Measurements from ENCODE around the gene DYNLL1.
"Not testable (repeated sequence)": the region's sequence is repeated elsewhere in the genome, so short reads cannot be mapped to it uniquely, and the experiment has no call there.

DNA sequence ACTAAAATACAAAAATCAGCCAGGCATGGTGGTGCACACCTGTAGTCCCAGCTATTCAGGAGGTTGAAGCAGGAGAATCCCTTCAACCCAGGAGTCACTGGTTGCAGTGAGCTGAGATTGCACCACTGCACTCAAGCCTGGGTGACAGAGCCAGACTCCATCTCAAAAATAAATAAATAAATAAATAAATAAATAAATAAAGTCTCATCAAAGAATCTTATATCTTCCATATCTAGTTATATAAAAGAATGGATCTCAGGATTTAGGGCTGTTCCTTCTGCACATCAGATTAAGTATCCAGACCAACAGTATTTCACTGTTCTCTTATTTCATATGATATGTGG, 34.5 kb downstream of the DYNLL1 start:
- TF ChIP-seq EZH2 (IDR thresholded peaks at IDR 0.05): not testable (repeated sequence)
- TF ChIP-seq, protein P1, sequence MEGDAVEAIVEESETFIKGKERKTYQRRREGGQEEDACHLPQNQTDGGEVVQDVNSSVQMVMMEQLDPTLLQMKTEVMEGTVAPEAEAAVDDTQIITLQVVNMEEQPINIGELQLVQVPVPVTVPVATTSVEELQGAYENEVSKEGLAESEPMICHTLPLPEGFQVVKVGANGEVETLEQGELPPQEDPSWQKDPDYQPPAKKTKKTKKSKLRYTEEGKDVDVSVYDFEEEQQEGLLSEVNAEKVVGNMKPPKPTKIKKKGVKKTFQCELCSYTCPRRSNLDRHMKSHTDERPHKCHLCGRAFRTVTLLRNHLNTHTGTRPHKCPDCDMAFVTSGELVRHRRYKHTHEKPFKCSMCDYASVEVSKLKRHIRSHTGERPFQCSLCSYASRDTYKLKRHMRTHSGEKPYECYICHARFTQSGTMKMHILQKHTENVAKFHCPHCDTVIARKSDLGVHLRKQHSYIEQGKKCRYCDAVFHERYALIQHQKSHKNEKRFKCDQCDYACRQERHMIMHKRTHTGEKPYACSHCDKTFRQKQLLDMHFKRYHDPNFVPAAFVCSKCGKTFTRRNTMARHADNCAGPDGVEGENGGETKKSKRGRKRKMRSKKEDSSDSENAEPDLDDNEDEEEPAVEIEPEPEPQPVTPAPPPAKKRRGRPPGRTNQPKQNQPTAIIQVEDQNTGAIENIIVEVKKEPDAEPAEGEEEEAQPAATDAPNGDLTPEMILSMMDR (IDR thresholded peaks at IDR 0.05): not testable (repeated sequence)

Measured in neural progenitor cell (in vitro differentiated cells).